HG03060 (cell line): ENCODE data around the gene NECTIN1.

Experiments used
- ATAC-seq: cut with Tn5 transposase; IDR thresholded peaks from one replicate; pipeline ENCODE4 v1.9.1; 2021; ENCODE audit warnings: low read depth, moderate number of reproducible peaks; ENCODE audit not compliant: unreplicated experiment

Gene NECTIN1

DNA sequence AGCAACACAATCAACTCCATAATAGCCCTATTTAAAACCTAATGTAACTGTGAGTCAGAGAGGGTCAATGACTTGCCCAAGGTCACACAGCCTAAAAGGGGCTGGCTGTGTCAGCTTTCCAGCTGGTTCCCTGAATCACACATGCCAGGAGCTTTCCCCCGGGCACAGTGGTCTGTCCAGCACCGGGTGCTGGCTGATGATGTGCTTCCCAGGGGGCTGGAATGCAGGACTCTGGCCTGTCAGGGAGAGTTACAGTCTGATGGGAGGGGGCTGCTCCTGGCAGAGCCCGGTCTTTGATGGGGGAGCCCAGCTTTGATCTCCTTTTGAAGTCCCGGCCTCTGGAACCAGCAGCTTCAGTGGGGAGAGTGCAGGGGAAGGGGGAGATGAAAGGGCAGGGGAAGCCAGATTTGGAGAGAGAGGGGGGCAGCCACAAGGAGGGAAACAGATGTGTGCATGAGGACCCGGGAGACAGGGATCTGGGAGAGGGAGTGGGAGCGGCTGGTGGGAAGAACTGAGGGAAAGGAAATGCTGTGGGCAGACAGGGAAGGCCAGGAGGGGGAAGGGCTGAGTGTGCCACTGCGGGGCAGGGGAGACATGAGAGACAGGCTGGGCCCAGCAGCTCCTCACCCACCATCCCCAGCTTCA lies 102.7 kb downstream of the NECTIN1 start:
- ATAC-seq: no peak

DNA sequence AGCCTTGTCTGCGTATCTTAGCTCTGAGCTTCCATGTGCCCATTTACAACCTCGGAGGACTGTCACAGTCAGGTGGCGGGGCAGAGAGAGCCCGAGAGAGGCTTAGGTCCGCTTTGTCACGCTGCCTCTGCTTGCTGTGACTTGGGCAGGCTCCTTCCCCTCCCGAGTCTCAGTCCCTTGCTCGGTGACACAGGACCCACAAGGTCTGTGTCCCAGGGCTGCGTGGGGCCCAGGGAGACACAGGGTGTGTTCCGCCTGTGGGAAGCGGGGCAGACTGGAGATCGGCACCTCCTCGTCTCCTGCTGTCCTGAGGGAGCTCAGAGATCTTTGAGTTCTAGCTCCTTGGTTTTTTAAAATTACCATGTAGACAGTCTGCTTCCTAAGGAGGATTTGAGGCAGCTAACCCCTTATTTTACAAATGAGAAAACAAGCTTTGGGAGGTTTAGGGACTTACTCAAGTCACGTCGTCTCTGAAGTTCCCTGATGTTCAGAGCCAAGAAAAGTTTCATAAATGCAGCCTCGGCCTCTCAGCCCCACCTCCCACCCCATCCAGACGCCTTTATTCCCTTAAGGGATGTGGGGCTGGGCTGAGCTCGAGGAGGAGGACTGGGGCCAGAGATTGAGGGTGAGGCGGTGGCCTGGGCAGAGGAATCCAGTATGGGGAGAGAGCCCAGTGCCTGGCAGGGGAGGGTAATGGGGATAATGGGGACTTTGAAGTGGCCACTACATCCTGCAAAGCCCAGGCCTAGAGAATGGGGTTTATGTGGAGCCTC lies 103.6 kb downstream of the NECTIN1 start:
- ATAC-seq: no peak

DNA sequence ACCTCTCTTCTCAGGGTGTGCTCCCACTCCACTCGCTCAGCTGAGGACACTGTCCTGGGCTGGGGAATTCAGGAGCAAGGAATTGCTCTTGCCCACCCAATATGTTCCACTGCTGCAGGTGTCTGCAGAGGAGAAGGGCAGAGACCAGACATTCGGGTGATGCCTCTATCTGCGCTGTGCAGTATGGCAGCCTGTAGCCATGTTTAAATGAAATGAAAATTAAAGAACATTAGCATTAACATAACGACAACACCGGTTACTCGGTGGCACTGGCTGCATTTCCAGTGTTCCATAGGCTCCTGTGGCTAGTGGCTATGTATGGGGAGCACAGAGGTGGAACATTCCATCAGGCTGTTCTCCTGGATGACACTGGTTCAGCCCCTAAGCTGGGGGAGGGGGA lies 104.4 kb downstream of the NECTIN1 start:
- no peak for ATAC-seq

DNA sequence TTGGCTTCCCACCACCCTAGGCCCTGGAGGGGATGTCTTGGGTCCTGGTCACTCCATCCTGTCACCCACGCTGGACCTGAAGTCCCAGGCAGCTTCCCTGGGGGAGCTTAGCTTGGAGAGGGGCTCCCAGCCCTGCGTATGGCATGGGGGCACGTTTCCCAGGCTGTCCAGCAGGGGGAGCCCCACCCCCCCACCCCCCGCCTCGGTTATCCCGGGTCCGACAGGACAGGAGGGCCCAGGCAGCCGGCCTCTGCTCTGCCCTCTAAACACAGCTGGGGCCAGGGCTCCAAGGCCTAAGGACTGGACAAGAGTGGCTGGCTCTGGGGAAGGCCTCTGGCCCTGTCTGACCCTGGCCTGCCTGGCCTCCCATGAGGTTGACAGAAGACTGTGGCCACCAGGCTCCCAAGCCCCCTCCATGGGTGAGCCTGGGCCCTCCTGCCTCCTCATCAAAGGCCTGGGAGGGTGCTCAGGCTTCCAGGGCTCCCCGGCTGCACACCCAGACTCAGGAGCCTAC lies 104.8 kb downstream of the NECTIN1 start:
- ATAC-seq: no peak

DNA sequence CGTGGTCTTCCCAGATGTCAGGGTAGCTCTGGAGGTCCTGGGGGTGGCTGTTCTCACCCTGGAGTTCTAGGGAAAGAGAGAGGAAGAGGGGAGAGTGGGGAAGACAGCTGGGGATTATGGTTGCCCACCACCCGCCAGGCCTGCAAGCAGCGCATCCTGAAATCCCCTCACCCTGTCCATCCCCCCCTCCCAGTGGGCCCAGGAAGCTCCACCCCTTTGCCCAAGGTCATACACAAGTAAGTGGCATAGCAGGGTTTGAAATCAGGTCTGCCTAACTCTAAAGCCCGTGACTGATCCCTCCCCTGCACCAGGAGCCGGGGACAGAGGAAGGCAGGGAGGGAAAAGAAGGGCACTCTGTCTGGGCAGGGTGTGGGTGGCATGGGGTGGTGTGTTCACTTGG lies 105.3 kb downstream of the NECTIN1 start:
- no peak for ATAC-seq

DNA sequence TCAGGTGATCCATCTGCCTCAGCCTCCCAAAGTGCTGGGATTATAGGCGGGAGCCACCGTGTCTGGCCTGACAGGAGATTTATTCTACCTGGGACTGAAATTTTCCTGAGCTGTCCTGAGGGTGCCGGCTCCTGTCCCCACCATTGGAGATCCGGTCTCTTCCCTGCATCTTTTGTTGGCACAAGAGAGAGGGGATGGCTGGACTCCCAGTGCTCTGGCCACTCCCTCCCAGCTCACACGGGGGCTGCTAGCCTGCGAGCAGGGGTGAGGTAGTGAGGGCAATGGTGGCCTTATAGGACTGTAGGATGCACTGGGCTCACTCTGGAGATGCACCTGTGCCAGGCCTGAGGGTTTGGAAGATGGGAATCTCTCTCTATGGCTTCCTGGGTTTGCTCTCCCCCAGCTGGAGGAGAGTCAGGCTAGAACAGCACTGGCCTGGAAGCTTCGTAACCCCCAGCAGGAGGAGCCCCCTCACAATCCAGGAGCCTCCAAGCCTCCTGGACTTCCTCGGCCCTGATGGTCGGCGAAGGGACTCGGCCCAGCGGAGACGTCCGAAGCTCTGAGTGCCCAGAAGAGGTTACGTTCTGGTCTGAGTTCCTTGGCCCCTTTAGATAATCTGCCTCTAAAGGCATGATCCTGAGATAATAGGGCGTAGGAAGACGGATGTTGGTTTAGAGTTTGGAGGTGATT lies 106.4 kb downstream of the NECTIN1 start:
- ATAC-seq: no peak

DNA sequence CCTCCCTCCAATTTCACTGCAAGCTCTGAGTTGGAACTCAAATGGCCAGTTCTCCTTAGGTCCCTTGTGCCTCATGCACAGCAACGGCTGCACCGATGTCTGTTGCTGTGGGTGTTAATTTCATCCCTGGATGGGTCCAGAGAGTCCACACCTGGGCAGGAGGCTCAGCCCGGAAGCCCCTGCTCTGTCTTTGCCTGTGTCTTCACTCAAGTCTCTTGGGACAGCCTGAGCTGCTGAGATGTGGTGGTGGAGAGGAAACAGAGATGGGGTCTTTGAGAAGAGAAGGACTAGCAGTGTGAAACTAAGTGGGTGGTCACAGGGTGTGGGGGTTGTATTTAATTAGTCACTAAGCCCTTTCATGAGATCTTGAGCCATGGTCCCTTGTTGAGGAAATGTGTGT lies 109.3 kb downstream of the NECTIN1 start:
- no peak for ATAC-seq

DNA sequence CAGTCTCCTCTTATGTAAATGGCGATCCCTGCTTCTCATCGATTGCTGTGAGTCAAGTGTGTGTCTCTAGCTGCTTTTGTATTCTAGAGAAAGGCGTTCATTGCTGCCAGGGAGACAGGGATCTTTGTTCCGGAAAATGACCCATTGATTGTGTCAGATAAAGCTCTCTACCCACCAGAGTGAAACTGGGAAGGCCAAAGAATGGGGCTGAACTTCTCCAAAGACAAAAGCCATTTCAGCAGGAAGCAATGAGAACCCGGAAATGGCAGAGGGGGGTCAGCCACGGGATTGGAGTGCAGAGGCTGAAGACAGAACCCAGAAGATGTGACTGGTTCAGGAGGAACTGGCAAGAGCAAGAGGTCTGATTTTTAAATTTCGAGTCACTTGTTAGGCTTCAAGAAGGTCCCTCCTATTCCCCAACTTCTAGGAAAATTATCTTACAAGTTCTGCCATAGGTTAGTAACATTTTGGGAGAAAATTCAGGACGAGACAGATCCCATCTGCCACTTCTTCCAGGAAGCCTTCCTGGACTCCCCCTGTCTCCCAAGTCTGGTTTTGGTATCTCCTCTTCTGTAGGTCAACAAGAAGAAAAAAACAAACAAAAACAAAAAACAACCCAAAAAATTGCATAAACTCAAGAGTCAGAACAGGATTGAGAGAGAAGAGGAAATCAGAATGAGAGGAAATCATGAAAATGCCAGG lies 110.6 kb downstream of the NECTIN1 start:
- ATAC-seq: no peak

DNA sequence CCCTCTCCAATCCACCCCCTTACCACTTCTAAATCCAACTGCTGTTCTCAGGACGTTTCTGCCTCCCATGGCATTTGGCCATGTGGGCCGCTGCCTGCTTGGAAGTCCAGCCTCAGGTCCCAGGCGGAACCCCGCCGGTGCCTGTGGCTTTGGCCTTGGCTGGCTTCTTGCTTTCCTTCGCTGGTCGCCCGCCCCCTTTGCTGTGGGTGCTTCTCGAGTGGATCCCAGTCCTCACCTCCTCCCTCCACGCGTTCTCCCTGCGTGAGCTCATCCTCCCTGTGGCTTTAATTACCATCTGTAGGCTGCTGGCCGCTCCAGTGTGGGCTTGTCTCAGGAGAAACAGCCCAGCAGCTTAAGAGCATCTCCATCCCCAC lies 111.7 kb downstream of the NECTIN1 start:
- ATAC-seq: no peak

DNA sequence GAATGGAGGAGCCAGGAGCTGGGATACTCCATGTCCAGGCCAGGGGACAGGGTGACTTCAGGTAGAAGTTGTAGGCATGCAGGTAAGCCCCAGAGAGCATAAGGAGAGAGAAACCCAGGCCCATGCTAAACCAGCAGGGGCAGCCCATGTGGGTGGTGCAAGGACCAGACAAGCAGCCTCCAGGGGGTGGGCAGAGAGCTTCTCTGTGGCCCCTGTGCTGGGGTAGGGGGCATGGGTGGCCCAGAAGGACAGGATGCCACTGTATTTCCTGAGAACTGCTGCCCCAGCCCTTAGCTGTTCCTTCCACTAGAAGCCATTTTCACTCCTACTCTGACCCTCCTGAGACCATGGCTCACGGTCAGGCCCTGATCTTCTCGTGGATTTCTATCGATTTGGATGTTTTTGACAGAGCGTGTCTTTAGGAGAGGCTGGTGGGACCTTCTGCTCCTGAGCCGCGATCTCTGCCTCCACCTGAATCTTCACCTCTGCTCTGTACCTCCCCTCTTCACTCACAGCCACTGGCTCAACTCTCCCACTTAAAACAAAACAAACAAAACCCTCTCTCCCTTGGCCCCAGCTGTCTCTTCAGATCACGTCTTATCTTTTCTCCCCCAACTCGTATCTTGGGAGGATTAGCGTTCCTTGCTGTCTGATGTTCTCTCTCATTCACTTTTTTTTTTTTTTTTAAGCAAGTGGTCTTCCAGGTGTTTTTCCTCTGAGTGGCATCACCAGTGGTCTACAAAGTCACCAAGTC lies 112.2 kb downstream of the NECTIN1 start:
- no peak for ATAC-seq

DNA sequence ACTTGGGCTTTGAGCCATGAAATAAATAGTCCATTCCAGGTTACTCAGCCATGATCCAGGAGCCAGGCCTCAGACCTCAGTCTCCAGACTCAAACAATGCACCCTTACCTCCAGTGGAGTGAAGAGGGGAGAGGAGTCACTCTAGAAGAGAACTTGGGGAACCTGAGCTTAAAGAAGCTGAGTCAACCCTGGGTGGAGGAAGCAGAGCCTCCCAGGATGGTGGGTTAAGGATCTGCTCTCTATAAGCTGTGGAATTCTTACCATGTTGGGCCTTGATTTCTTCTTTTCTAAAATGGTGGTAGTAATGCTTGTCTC lies 113.2 kb downstream of the NECTIN1 start:
- no peak for ATAC-seq

DNA sequence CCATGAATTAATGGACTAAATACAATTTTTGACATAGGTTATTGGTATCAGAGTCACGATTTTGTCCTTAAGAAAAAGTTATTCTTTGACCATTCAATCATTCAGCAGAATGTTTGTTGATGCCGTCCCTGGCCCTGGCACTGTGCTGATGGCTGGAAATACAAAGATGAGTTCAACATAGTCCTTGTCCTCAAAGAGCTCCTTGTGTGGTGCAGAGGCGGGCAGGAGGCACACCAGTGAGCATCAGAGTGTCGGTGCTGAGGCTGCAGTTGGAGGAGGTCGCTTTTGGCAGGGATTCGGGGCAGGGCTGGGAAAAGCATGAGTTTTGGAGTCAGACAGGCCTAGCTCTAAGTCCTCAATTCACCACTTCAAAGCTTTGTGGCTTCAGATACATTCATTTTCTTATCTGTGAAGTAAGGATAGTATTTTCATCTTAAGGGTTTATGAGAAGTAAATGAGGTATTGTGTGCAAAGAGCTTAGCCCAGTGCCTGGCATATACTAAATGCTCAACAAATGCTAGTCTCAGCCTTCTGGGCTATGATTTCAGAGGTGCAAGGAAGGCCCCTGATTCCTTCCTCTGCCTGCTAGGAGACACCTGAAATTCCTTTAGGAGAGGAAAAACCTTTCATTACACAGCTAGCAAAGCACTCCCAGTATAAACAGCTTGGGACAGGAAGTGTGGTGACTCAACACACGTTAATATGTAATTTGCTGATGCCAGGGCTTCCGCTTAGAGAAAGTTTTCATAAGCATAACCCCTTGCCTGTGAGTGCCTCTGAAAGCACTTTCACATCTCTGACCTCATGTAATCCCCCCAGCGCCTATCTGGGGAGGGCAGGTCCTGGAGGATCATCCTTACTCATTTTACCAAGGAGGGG lies 113.8 kb downstream of the NECTIN1 start:
- ATAC-seq: peak; percentile 54

DNA sequence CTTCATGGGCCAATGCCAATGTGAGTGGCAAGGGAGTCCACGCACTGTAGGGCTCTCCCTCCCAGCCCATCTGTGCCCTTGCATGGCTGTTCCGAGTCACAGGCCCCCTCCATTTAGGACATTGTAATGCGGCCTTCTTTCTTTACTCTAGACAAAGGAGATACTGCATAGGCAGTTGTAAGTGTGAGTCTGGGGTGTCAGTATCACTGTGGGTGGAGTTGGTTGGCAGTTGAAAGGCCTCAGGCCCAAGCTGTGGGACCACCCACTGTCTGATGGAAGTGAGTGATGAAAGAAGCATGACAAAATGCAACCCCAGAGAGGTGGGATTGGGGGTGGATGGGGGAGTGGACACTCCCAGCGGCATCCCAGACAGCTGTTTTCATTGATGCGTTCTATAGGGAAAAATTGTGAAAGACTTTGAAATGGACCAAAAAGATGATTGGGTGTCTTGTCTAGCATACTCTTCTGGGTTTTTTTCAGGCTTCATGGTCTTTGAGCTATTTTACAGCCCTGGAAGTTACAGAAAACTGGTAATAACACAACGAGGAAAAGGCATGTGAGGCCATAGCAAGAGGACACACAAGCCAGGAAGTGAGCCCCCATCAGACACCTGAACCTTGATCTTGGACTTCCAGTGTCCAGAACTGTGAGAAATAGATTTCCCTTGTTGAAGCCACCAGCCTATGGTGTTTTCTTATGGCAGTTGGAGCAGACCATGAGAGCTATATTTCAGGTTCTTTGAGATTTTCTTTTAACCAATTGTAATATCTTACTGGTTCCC lies 114.6 kb downstream of the NECTIN1 start:
- ATAC-seq: no peak

DNA sequence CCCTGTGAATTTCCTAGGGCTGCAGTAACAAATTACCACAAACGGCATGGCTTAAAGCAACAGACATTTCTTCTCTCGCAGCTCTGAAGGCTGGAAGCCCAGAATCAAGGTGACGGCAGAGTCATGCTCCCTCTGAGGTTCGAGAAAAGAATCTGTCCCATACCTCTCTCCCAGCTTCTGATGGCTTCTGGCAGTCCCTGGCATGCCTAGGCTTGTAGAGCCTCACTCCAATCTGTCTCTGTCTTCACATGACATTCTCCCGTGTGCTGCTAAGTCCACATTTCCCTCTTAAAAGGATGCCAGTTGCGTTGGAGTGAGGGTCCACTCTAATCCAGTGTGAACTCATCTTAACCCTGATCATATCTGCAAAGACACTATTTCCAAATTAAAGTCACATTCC lies 116.2 kb downstream of the NECTIN1 start:
- no peak for ATAC-seq

DNA sequence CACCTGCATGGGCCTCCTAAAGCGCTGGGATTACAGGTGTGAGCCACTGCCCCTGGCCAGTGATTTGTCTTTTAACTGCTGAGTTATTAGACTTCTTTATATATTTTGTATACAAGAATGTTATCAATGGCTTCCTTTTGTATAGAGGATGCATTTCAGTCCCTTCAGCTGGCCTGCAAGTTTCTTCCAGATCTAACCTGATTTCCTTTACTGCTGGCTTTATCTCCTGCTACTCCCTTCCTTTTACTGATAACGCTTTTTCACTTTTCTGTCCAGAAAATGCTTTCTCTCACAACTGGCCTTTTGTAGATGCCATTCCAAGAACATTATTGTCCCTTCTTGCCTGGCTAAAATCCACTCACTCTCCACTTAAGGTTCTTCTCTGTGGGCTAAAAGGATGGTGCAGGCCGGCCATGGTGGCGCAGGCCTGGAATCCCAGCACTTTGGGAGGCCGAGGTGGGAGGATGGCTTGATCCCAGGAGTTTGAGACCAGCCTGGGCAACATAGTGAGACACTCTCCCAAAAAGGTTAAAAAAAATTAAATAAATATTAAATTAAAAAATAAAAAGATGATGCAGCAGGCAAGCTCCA lies 118.1 kb downstream of the NECTIN1 start:
- ATAC-seq: no peak

DNA sequence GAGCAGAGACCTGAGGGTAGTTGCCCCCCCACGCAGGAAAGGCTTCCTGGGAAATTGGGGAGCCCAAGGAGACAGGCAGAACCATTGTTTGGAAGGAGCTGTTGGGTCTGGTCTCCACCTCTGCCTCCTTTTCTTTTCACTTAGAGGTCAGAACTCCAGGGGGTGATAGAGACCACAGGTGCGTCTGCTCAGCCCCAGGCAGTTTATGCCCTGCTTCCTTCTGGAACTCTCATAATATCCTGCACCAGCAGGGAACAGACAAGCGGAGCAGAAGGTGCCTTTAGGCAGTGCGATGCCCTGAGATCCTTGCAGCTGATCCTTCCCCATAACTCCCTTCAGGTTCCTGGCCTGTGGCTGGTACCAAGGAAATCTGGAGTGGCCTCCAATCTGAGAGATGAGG lies 120.2 kb downstream of the NECTIN1 start:
- no peak for ATAC-seq

DNA sequence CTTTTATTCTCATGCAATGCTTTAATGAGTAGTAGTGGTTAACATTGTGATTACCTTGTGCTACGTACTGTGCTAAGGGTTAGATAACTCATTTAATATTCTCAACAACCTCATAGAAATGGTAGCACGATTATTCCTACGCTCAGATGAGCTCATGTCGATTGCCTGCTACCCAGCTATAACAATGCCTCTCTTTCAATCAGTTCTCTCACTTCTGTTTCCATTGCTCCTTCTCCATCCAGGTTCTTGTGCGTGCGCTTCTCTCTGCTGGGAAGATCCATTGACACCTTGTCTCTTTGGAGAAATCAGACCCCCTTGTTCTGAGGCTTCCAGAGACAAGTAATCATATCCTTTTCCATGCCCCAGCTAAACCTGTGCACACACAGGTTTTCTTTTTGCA lies 120.8 kb downstream of the NECTIN1 start:
- no peak for ATAC-seq

DNA sequence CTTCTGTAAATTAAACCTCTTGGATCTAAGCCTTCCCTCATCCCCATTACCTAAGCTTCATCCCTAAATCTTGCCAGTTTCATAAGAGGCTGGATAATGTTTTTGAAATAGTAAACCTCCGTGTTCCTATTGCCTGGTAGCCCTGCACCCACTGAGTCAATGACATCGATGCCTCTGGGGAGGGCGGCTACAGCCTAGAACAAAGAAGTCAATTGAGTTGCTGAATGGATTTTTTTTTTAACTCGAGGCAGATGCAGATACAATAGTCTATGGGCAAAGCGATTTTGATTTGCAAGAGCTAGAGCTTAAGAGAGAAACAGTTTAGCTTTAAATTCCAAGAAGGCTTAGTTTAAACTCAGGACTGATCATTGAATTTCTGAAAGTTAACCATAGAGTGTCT lies 121.3 kb downstream of the NECTIN1 start:
- no peak for ATAC-seq
